CD4-positive, alpha-beta T cell treated with Interleukin-15 for 4 hours (primary cell): Measurements from ENCODE around the gene CNDP2.

Experiments used
- DNase-seq: peaks from one replicate; pipeline ENCODE4 v3.0.0-alpha.2; 2020; ENCODE audit warnings: low spot score

The CNDP2 gene

DNA sequence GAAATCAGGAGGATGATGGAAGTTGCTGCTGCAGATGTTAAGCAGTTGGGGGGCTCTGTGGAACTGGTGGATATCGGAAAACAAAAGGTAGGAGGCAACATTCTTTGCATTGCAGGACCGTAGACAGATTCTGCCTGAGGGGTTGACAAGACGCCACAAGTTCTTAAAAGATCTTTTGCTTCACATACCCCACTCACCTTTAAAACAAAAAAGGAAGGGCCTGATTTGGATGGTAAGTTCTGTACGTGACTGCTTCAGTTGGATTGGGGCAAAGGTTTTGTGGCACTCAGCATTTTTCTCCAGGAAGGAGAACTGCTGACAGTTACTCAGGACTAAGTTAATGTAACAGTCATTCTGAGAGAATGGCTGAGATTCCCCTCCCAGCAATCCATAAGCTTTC lies 5.2 kb downstream of the CNDP2 start:
- no peak for DNase-seq

DNA sequence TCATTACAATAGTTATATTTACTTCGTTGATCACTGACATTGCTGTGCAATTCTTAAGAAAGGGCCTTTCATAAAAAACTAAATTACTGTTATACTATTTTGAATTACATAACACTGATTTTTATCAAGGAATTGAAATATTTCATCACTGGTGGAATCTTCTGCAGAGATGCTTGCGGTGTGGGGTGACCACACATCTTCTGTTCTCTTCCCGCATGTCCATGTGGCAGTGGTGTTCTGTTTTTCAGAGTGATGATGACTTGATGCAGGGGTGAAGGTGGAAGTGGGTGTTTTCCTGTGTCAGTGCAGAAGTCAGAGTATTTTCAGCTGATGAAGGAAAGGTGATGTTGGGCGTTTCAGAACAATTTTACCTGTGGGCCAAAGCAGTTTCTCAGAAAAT lies 7.0 kb downstream of the CNDP2 start:
- no peak for DNase-seq

DNA sequence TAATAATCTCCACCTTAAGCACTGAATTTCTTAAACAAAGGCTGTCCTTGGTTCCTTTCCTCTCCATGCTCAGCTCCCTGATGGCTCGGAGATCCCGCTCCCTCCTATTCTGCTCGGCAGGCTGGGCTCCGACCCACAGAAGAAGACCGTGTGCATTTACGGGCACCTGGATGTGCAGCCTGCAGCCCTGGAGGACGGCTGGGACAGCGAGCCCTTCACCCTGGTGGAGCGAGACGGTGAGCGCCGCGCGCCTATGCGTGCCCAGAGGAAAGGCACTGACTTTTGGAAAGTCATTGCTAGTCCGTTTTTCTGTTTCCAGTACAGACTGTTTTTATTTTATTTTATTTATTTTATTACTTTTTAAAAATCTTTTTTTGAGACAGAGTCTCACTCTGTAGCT lies 9.6 kb downstream of the CNDP2 start:
- DNase-seq: no peak

DNA sequence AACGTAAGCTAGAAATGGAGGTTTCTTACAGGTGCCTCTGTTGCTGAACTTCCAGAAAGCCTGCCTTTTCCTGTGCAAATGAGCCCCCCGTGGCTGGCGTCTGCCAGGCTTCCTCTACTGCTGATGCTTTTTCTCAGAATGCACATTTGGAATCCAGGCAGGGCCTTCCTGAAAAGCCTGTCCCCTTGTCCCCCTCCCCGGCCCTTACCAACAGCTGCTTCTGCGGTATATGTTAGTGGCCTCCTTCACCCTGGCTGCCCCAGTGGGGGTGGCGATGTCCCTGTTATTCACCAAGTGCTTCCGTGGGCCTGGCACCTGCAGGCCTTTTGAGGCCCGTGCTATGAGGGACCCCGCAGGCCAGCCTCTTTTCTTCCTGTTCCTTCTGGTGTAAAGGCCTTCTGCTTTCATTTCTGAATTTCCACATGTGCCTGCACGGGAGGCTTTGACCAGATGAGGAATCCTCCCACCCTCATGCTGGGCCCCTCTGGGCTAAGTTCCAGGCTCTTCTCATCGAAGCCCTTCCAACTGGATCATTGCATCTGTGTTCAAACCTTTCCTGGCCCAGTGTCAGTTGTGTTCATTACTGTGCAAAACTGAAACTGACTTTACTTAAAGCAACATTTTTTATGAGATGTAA lies 10.4 kb downstream of the CNDP2 start:
- DNase-seq: no peak

DNA sequence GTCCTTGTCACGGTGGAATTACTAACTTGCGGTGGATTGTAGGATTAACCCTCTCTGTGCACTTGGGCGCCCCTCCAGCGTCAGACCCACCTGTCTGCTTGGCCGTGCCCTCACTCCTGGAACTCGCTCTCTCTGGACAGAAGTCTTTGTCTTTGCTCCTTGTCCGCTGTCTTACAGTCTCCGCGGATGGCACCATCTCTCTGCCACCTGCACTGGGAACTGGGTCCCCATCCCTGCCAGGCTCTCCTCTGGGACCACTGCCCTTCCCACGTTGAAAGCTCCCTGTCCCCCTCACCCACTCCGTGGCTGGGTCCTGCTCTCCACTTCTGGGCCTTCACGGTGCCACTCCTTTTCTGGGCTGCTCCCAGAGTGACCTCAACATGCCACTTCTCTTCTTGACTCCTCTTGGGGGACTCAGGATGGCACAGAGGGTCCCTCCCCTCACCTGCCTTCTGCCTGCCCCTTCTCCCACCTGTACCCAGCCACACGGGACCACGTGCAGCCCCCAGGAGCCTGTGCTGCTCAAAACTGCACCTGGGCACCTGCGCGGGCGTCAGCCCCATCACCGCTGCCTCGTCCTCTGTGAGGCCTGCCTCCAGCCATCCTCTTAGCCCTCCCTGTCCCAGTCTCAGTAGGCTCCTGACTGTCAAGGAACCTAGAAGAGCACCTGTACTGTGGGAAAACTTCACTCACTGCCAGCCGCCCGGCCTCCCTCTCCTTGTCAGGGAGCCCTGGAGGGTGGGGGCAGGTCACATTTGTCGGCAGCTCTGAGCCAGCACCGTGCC lies 11.1 kb downstream of the CNDP2 start:
- no peak for DNase-seq

DNA sequence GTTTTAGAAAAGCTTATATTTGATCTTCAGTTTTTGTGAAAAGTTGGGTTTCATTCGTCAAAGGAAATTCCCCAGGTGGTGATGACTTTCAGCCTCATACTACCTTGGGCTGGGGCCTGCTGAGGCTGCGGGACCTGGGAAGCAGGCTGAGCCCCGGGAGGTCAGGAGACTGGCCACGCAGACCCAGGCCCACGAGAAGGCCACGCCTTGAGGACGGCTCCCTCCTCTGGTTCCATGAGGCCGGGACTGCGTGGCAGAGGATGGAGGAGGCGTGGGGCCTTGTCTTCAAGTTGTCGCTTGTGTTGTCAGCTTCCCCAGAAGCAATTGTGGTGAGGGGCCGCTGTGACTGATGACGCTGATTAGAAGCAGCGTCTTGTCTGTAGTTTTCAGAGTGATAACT lies 11.8 kb downstream of the CNDP2 start:
- DNase-seq: no peak

DNA sequence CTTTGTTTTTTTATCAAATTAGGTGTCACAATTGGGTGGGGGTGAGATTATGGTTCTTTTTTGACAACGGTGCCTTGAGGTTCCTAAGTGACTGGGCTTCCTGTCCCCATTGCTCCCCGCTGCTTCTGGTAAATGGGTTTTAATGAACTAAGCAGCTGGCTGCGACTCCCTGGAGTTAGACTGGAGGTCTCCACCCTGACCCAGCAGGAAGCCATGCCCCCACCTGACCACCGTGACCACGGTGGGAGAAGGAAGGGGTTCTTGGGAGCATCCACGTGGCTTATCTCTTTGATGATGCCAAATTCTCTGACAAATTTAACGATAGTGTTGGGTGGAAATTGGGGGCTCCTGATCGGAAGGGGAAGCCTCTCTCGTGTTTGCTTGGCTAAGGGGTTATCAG lies 12.2 kb downstream of the CNDP2 start:
- DNase-seq: no peak

DNA sequence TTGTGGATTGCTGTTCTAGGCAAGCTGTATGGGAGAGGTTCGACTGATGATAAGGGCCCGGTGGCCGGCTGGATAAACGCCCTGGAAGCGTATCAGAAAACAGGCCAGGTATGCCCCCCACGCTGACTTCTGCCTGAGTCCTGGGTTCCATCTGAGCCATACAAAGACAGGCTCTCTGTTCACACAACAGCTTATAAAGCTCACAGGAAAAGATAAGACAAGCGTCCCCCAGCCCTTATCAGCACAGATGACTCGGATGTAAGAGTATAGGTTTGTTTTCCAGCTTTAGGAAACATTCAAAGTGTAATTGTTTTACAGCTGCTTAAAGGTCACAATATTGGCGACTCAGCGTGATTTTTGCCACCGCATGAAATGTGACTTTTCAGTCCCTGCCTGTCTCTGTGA lies 12.7 kb downstream of the CNDP2 start:
- DNase-seq: no peak

DNA sequence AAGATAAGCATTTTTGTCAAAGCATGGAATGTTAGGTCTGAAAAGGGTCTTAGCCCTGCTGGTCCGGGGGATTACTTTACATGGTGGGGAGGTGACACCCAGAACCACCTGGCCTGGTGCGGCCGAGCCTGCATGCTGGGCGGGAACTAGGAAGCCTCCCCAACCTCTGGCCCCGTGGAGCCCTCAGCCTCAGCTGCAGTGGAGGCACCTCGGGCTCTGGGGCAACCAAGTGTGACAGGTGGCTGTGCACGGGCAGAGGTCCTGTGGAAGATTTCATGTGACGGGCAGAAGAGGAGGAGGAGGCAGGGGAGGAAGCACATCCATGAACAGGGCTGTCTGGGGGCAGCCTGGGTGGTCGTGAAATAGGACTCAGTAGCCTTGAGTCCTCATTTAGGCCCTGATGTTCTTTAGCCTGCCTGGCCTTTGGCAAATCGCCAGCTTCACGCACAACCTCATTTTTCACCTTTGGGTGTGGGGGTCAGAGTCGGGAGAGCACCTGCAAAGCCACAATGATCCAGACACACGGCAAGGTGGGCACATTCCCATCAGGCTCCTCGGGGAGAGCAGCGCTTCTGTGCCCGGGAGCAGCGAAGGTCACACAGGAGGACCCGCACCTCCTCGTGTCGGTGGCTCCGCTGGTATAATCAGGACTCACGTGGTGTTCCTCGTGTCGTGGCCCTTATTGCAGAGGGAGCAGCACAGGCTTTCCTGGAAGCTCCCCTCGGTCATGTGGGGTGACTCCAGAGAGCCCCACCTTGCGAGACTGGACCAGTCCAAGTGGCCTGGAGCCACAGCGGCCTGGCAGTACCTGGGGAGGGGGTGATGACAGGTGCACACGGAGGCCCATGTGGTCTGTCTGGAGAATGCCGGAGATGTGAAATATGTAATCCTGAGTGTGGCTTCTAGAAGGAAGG lies 13.9 kb downstream of the CNDP2 start:
- DNase-seq: no peak

DNA sequence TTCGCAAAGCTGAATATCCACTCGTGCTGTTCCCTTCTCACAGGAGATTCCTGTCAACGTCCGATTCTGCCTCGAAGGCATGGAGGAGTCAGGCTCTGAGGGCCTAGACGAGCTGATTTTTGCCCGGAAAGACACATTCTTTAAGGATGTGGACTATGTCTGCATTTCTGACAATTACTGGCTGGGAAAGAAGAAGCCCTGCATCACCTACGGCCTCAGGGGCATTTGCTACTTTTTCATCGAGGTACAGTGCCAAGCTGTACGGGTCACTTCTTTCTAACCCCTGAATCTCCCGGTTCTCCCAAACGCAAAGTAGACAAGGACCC lies 14.6 kb downstream of the CNDP2 start:
- DNase-seq: no peak

DNA sequence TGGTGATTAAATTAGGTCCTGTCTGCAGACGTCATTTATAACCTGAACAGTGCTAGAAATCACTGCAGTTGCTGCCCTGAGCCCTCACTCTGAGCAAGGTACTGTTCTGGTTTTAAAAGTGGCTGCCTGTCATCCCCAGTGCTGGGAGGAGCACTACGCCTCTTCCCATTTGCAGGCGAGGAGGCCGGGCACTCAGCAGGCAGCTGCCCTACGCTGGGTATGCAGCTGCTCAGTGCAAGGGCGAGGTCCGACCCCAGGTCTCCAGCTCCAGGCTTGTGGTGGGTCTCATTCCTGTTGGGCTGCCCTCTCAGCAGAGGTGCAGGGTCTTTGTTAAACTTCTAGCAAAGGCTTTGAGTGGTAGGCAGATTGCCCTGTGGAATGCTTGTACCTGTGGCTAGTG lies 15.7 kb downstream of the CNDP2 start:
- no peak for DNase-seq

DNA sequence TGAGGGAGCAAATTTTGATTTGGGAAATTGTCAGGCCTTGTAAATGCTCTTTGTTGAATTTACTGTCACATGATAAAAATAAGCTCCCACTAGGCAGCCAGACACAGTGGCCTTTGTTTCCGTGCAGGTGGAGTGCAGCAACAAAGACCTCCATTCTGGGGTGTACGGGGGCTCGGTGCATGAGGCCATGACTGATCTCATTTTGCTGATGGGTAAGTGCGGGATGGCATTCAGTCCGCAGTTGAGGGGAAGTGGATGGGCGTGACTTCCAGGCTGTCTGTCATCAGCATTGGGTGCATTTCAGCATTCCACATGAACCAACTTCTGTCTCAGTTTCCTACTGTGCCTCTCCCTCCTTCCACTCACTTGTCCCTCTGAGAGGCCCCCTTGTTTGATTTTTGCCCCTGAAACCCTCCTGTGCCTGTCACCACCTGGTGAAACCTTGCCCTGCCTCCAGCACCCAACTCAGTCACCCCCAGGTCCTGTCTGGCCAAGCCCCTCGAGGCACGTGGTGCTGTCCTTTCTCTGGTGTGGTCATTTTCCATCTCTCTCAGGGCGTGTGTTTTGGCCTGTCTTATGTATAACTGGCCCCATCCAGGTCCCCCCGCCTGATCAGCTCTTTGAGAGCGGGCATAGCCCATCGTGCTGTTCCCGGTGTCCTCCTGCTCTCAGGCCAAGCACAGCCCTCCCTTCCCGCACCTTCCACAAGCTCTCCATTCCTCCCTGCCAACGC lies 16.3 kb downstream of the CNDP2 start:
- DNase-seq: no peak

DNA sequence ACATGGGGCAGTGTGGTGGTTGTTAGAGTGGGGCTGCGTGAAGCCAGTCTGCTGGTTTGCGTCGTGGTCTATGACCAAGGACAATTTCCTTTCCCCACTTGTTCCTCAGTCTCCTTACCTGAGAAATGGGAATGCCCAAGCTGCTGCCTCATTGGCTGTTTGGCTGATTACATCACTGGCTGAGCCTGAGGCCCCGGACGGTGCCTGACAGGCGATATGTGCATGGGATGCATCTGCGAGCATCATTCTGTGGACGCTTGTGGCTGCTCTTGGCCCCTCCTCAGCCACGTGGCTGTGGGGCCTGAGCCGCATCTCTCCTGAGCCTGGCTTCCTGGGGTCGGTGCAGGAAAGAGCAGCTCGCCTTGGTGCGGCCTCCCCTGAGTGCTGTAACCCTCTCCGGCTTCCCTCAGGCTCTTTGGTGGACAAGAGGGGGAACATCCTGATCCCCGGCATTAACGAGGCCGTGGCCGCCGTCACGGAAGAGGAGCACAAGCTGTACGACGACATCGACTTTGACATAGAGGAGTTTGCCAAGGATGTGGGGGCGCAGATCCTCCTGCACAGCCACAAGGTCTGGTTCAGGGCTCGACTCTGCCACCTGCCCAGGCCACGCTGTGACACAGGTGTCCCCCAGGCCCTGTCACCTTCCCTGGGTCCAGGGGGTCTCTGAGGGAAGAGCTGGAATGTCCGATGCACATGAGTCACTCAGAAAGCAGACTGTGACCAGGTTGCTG lies 17.2 kb downstream of the CNDP2 start:
- DNase-seq: no peak

DNA sequence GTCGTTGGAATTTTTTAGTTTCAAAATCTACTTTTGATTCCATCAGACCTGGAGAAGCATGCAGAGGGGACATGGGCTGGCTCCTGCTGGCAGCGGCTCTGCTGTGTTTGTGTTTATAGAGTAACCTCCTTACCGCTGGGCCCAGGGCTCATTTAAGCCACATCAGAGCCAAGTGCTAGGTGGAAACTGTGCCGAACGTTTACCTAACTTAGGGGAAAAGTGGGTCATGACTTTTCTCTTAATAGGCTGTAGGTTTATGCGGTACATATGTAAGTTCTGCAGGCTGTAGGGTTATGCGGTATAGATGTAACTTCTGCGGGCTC lies 17.7 kb downstream of the CNDP2 start:
- no peak for DNase-seq

DNA sequence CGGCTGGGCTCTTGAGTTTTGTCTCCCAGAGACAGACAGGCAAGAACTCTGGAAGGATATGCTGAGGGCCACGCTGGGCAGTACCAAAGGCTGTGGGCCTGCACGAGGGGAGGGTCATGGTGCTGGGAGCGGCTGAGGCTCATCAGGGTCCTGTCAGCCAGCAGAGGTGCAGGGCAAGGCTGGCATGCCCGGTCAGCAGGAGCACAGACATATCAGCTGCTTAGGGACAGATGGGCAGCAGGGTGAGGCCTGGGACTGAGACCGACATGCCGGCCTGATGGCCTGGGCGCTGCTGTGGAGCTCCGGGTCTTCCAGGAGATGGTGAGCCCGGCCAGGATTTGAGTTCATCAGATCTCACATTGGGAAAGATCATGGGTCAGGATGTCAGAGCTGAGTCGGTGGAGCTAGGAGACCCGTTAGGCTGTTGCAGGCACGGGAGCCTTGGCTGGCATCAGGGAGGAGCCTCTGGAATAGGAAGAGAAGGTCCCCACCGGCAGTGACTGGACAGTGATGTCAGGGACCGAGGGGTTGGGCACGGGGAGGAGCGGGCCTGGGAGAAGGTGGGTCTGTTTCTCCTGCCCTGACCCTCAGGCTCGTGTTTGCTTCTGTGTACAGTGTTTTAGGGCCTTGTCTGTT lies 18.8 kb downstream of the CNDP2 start:
- DNase-seq: no peak

DNA sequence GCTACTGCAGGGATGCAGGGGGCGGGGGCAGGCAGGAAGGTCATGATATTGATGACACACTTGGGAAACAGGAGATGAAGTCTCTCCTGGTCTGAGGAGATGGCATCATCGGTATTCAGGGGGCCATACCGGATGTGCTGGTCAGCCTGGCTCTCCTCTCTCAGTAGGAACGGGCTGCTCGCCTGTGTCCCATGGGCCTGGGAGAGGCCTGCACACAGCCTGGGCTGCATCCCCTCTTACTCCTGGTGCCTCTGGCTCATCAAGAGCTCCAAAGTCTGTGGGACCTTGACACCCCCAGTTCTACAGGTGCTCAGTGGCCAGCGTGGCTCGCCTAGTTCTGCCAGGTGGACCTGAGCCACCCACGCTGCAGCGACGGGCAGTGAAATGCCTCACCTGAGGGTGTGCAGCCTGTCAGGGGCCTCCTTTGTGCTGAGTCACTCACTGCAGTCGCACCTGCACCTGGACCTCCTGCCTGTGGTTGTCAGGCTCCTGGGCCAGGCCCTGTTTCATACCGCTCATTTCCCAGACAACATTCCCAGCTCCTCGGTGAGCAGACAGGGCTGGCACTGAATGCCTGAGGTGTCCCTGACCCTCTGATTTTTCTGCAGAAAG lies 19.6 kb downstream of the CNDP2 start:
- DNase-seq: no peak

DNA sequence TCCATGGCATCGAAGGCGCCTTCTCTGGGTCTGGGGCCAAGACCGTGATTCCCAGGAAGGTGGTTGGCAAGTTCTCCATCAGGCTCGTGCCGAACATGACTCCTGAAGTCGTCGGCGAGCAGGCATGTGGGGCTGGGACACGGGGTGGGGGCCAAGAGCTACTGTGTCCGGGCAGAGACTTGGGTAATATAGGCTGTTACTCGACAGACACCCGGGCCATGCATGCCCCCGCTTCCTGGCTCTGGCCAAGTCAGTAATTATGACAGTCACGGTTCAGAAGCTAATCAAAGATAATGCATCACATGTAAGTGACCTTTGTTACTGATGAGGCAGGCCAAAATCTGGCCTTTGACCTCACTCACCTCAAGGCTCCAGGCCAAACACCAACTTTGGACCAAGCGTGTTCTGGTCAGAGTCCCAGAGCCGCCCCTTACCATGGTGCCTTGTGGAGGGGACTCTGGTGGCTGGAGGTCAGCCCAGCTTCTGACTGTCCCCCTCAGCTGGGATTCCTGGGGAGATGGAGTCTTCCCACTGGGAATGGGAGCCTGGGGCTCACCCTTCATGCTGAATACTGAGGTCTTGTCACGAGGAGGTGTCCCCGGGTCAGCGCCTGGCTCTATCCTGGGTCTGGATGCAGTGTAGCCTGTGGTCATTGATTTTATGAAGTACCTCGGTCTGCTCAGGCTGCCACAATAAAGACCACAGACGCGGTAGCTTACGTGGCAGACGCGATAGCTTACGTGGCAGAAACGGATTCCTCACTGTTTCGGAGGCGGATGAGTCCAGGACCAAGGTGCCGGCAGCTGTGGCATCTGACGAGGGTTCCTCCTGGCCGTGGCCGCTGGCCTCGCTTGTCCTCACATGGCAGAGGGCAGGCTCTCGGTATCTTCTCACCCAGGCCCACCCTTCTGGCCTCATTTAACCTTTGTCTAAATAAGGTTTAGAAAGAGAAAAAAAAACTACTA lies 20.4 kb downstream of the CNDP2 start:
- DNase-seq: no peak

DNA sequence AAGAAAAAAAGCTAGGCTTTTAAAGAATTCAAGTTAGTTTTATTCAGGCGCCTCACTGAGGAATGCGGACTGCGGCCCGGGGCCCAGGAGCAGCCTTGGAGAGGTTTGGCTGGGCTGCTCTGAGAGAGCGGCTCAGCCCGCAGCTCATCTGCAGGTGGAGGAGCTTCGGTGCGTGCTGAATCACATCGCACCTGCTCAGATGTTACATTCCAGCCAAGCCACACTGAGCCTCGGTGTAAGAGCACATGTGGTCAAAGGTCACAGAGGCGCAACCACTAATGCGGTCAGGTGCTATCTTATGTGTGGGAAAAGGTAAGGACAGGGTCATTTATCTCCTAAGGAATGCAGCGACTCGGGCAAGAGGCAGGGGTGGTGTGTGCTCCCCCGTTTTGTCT lies 21.1 kb downstream of the CNDP2 start:
- DNase-seq: no peak

DNA sequence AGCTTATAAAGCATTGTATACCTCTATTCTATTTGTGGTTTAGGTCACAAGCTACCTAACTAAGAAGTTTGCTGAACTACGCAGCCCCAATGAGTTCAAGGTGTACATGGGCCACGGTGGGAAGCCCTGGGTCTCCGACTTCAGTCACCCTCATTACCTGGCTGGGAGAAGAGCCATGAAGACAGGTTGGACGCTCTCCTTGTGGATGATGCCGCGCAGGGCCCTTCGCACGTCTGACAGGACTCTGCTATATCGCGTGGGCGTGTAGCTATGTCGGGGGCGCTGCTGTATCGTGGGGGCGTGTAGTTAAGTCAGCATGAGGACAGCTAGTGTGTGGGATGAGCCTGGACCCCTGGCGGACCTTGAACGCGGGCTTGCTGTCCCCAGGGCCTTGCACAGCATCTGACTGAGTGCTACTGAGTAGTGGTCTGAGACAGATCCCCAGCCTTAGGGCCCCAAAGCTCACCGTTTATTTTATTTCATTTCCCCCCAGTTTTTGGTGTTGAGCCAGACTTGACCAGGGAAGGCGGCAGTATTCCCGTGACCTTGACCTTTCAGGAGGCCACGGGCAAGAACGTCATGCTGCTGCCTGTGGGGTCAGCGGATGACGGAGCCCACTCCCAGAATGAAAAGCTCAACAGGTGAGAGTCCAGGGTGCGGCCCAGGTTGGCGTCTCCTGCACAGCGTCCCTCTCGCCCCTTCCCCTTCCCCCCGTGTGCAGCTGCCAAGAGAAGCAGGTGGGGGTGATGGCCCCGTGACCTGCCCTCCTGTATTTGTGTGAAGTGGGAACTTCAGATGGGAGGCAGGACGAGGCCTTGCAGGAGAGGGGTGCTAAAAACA lies 22.5 kb downstream of the CNDP2 start:
- no peak for DNase-seq
